IMR-90 (cell line): ENCODE results near the gene AK2. TPM values are rescaled to one million over a fixed set of nuclear protein-coding genes. Genes with fewer than 3 reads are reported as not detected.
A peak's percentile ranks its signal among the peaks of the same experiment; 100 is the strongest.

Source experiments
- ATAC-seq: fragments of 200-7000 bp; cut with Tn5 transposase; 2 replicates; pipeline ENCODE4 v1.9.1; 2020; ENCODE audit warnings: low read depth, mild to moderate bottlenecking, moderate library complexity
- BruUV-seq: library from RNA; stranded (reverse); fragments of 400-500 nt; replicated peaks from 2 replicates; lab custom pipeline; 2021; lab: Mats Ljungman, UMichigan
- CTCF ChIA-PET: fragments of 300-600 bp; formaldehyde crosslinking; extraction: SDS; loops from one replicate; lab custom pipeline; 2021; ENCODE audit warnings: antibody characterized with exemption; lab: Yijun Ruan, JAX
- POLR2A ChIA-PET: fragments of 300-600 bp; sonication (Branson Sonifier 250); formaldehyde crosslinking; loops from one replicate; lab custom pipeline; 2022; ENCODE audit warnings: antibody characterized with exemption; ENCODE audit not compliant: unreplicated experiment; lab: Charles Lee
- DNase-seq: peaks from one replicate; pipeline ENCODE4 v3.0.0; 2013
- H2AFZ ChIP-seq: replicated peaks from 2 replicates; pipeline ENCODE3; 2013; ENCODE audit warnings: low read length, mild to moderate bottlenecking; ENCODE audit not compliant: poor library complexity
- H2AK5ac ChIP-seq: 2 replicates; pipeline ENCODE4 v1.6.1; 2013; ENCODE audit warnings: low read depth, low read length, inconsistent platforms
- H2AK9ac ChIP-seq: replicated peaks from 2 replicates; pipeline ENCODE3; 2013; ENCODE audit warnings: mild to moderate bottlenecking, low read depth, low read length, moderate library complexity; ENCODE audit not compliant: poor library complexity
- H2BK120ac ChIP-seq: 2 replicates; pipeline ENCODE4 v1.6.1; 2013; ENCODE audit warnings: low read depth, low read length, inconsistent platforms
- H2BK15ac ChIP-seq: 3 replicates; pipeline ENCODE4 v1.6.1; 2013; ENCODE audit warnings: low read depth, low read length, inconsistent platforms
- H2BK20ac ChIP-seq: 2 replicates; pipeline ENCODE4 v1.6.1; 2013; ENCODE audit warnings: low read depth, mild to moderate bottlenecking, inconsistent platforms, low read length, moderate library complexity
- H2BK5ac ChIP-seq: 2 replicates; pipeline ENCODE4 v1.6.1; 2013; ENCODE audit warnings: mild to moderate bottlenecking, low read depth, low read length, inconsistent platforms; ENCODE audit not compliant: poor library complexity, severe bottlenecking
- H3K14ac ChIP-seq: replicated peaks from 2 replicates; pipeline ENCODE4 v1.6.1; 2013; ENCODE audit warnings: low read depth, low read length, inconsistent platforms
- H3K18ac ChIP-seq: 2 replicates; pipeline ENCODE4 v1.6.1; 2013; ENCODE audit warnings: low read depth, low read length, control low read depth
- H3K23ac ChIP-seq: 2 replicates; pipeline ENCODE4 v1.6.1; 2013; ENCODE audit warnings: low read depth, low read length, inconsistent platforms
- H3K27ac ChIP-seq: 2 replicates; pipeline ENCODE4 v1.5.1; 2013; ENCODE audit warnings: mild to moderate bottlenecking, control low read depth, low read length; ENCODE audit not compliant: insufficient read depth
- H3K27me3 ChIP-seq: 2 replicates; pipeline ENCODE4 v1.6.1; 2013; ENCODE audit warnings: low read length; ENCODE audit not compliant: control insufficient read depth, insufficient read depth
- H3K36me3 ChIP-seq: 2 replicates; pipeline ENCODE4 v1.6.1; 2013; ENCODE audit warnings: low read length, mixed read lengths; ENCODE audit not compliant: control insufficient read depth, insufficient read depth
- H3K4ac ChIP-seq: 2 replicates; pipeline ENCODE4 v1.6.1; 2013; ENCODE audit warnings: low read depth, low read length, inconsistent platforms
- H3K4me1 ChIP-seq: 2 replicates; pipeline ENCODE4 v1.6.1; 2013; ENCODE audit warnings: low read length, mixed read lengths; ENCODE audit not compliant: control insufficient read depth, insufficient read depth
- H3K4me2 ChIP-seq: 2 replicates; pipeline ENCODE4 v1.6.1; 2013; ENCODE audit warnings: low read depth, mild to moderate bottlenecking, control low read depth, low read length, moderate library complexity
- H3K4me3 ChIP-seq: 2 replicates; pipeline ENCODE4 v1.5.1; 2013; ENCODE audit warnings: low read depth, mild to moderate bottlenecking, control low read depth, low read length, moderate library complexity; ENCODE audit not compliant: insufficient read depth
- H3K56ac ChIP-seq: 2 replicates; pipeline ENCODE4 v1.6.1; 2013; ENCODE audit warnings: low read length, inconsistent platforms; ENCODE audit not compliant: insufficient read depth; ENCODE audit errors: extremely low read depth
- H3K79me1 ChIP-seq, 2 experiments: 2 replicates each; pipeline ENCODE4 v1.6.1; 2013; ENCODE audit warnings: low read length in 2 of 2, inconsistent platforms in 1 of 2, low read depth in 1 of 2
- H3K9ac ChIP-seq: 2 replicates; pipeline ENCODE4 v1.6.1; 2013; ENCODE audit warnings: low read depth, low read length, control low read depth
- H3K9me1 ChIP-seq: 2 replicates; pipeline ENCODE4 v1.6.1; 2013; ENCODE audit warnings: low read length, inconsistent platforms; ENCODE audit not compliant: insufficient read depth
- H3K9me3 ChIP-seq: 2 replicates; pipeline ENCODE4 v1.6.1; 2013; ENCODE audit warnings: low read length; ENCODE audit not compliant: control insufficient read depth, insufficient read depth
- H4K20me1 ChIP-seq: 2 replicates; pipeline ENCODE4 v1.6.1; 2013; ENCODE audit warnings: low read length, inconsistent platforms; ENCODE audit not compliant: insufficient read depth
- H4K5ac ChIP-seq: 2 replicates; pipeline ENCODE4 v1.6.1; 2013; ENCODE audit warnings: mild to moderate bottlenecking, low read depth, low read length, control low read depth
- H4K8ac ChIP-seq, 2 experiments: 2 replicates each; pipeline ENCODE4 v1.6.1; 2013; ENCODE audit warnings: low read depth in 2 of 2, low read length in 2 of 2, control low read depth in 1 of 2, inconsistent platforms in 1 of 2
- H4K91ac ChIP-seq: 2 replicates; pipeline ENCODE4 v1.6.1; 2013; ENCODE audit warnings: low read depth, low read length, inconsistent platforms; ENCODE audit not compliant: insufficient read depth
- CHD1 ChIP-seq: IDR thresholded peaks from 2 replicates; pipeline ENCODE4 v1.6.1; 2012; ENCODE audit warnings: low read depth, low read length, improper control_type of control experiment
- RAD21 ChIP-seq: IDR thresholded peaks from 2 replicates; pipeline ENCODE4 v1.6.1; 2012; ENCODE audit warnings: low read length, improper control_type of control experiment
- RCOR1 ChIP-seq: IDR thresholded peaks from 2 replicates; pipeline ENCODE4 v1.6.1; 2012; ENCODE audit warnings: mild to moderate bottlenecking, low read length, improper control_type of control experiment; ENCODE audit not compliant: insufficient replicate concordance
- USF2 ChIP-seq: fragments of 150-350 bp; IDR thresholded peaks from 2 replicates; pipeline ENCODE4 v1.6.1; 2017; ENCODE audit warnings: mild to moderate bottlenecking, antibody characterized with exemption, low read length, low read depth
- WGBS, 2 experiments: methylation state at CpG; one replicate each; pipeline versions ENCODE4 v1.1.5 to v1.1.7; 2013; ENCODE audit warnings: missing lambda C conversion rate in 2 of 2; ENCODE audit not compliant: insufficient read length in 1 of 2; ENCODE audit errors: extremely low coverage in 2 of 2; 5-methylcytosine and 5-hydroxymethylcytosine counted together
- dilution Hi-C: fragments of 300-500 bp; cut with HindIII; formaldehyde crosslinking; loops from one replicate; pipeline ENCODE4 v1.14.3; 2018; ENCODE audit warnings: low sequenced_read_pairs; ENCODE audit not compliant: unreplicated experiment
- in situ Hi-C: fragments of 300-500 bp; cut with MboI; formaldehyde crosslinking; loops from 3 replicates; pipeline ENCODE4 v1.14.3; 2019; ENCODE audit warnings: low sequenced_read_pairs, inconsistent platforms, mixed read lengths
- intact Hi-C: fragments of 100-400 bp; cut with micrococcal nuclease; formaldehyde crosslinking; loops from 2 replicates; pipeline ENCODE4 v1.10.0; 2022
- polyA plus RNA-seq, 3 experiments: library from polyadenylated mRNA; depleted of rRNA; stranded (reverse); fragments of >200 nt; gene quantifications; 2 replicates each; pipeline ENCODE4 v1.2.3, GENCODE V29; 2012; ENCODE audit warnings: low replicate concordance in 1 of 3
- total RNA-seq: library from RNA; depleted of rRNA; stranded (reverse); fragments of >200 nt; gene quantifications from 2 replicates; pipeline ENCODE4 v1.2.3, GENCODE V29; 2012

The AK2 gene
- total and polyA plus RNA-seq, 2 of the 4 experiments (the other 2 are of a cell fraction): 118 to 203 TPM

GRCh38 chr1:33045246-33045645 lies 8.6 kb upstream of the AK2 start:
- ChIA-PET CTCF (no interaction called here), POLR2A (no interaction called here)
- intact Hi-C loops: no loop called here
- no peaks in the 10 kb centered on the region for H3K9me3 ChIP-seq
- no peak overlapping the region for H2BK15ac ChIP-seq
- H3K56ac ChIP-seq: no peak overlapping the region
- no peak for TF ChIP-seq RCOR1
- no peak for TF ChIP-seq CHD1
- TF ChIP-seq RAD21: no peak
- peak; percentile 58; the same call in 1 of the 2 replicates for TF ChIP-seq USF2
- H3K4me3 ChIP-seq: no peak overlapping the region
- no peak overlapping the region for H3K4me2 ChIP-seq
- peak overlapping the region; percentile 50 for H2AK9ac ChIP-seq
- H4K5ac ChIP-seq: no peak overlapping the region
- DNase-seq (no peak), ATAC-seq (0 out of 2 replicates have a peak, but pooled peaks have one; percentile 25)
- no peak overlapping the region for H4K8ac ChIP-seq
- no peak overlapping the region for H2AK5ac ChIP-seq
- H3K4ac ChIP-seq: no peak overlapping the region
- H3K18ac ChIP-seq: no peak overlapping the region
- H3K9me1 ChIP-seq: no peaks in the 10 kb centered on the region
- no peak overlapping the region for H3K23ac ChIP-seq
- WGBS, 2 experiments: no CpG with 5 or more reads among the region's 2 CpGs
- no peak overlapping the region for H3K9ac ChIP-seq
- in situ Hi-C loops: no loop called here
- no peak overlapping the region for H2BK120ac ChIP-seq
- no peak overlapping the region for H2BK20ac ChIP-seq
- no peak overlapping the region for H2BK5ac ChIP-seq
- H3K79me1 ChIP-seq: no peaks in the 10 kb centered on the region
- H3K27me3 ChIP-seq: no peaks in the 10 kb centered on the region
- H3K14ac ChIP-seq: no peak overlapping the region
- no TSS peak for BruUV-seq
- H4K91ac ChIP-seq: no peak overlapping the region
- dilution Hi-C loops: no loop called here
- peak overlapping the region; percentile 16 for H2AFZ ChIP-seq
- H4K20me1 ChIP-seq: no peaks in the 10 kb centered on the region
- H3K4me1 ChIP-seq: no peaks in the 10 kb centered on the region
- H3K36me3 ChIP-seq: no peaks in the 10 kb centered on the region
- H3K27ac ChIP-seq: no peak overlapping the region
